GM12875 (cell line): ENCODE data around the gene CARMIL1.

Source experiments
- H3K4me3 ChIP-seq: one replicate; pipeline ENCODE4 v1.5.1; 2011; ENCODE audit warnings: low read depth, low read length, control low read depth
- CTCF ChIP-seq: IDR thresholded peaks from 2 replicates; pipeline ENCODE4 v1.5.1; 2011; ENCODE audit warnings: low read depth, mild to moderate bottlenecking, control low read depth, inconsistent platforms, low read length, moderate library complexity, borderline replicate concordance; ENCODE audit not compliant: insufficient read depth

Gene CARMIL1

GRCh38 chr6:25560865-25561264 is 281.7 kb downstream of the CARMIL1 start:
- no peak for TF ChIP-seq CTCF
- H3K4me3 ChIP-seq, result no peak overlapping the region

GRCh38 chr6:25564943-25565342 is 285.8 kb downstream of the CARMIL1 start:
- no peak overlapping the region for H3K4me3 ChIP-seq

GRCh38 chr6:25570578-25570977 is 291.4 kb downstream of the CARMIL1 start:
- no peak for TF ChIP-seq CTCF
- no peak overlapping the region for H3K4me3 ChIP-seq

More at GRCh38 chr6:25564943-25565342, 285.8 kb downstream of the CARMIL1 start:
- TF ChIP-seq CTCF, result no peak

GRCh38 chr6:25576919-25577318 is 297.7 kb downstream of the CARMIL1 start:
- H3K4me3 ChIP-seq, result no peak overlapping the region

GRCh38 chr6:25578538-25578937 is 299.4 kb downstream of the CARMIL1 start:
- TF ChIP-seq CTCF, result no peak
- H3K4me3 ChIP-seq, result no peak overlapping the region

More at GRCh38 chr6:25576919-25577318, 297.7 kb downstream of the CARMIL1 start:
- no peak for TF ChIP-seq CTCF

GRCh38 chr6:25579391-25579883 is 300.3 kb downstream of the CARMIL1 start:
- H3K4me3 ChIP-seq, result no peak overlapping the region
- no peak for TF ChIP-seq CTCF

GRCh38 chr6:25579902-25580495 is 300.8 kb downstream of the CARMIL1 start:
- H3K4me3 ChIP-seq, result no peak overlapping the region
- TF ChIP-seq CTCF, result no peak
